Esophagus muscularis mucosa (tissue), 3 donors: Measurements from ENCODE around the gene NAA60.

Source experiments
- CTCF ChIP-seq, 3 experiments: fragments of 200-600 bp in 2 of 3; fragments of 450-650 bp in 1 of 3; sonication (generic) in 2 of 3; IDR thresholded peaks; one replicate each; pipeline ENCODE4 v1.5.1; 2017 to 2019; ENCODE audit warnings: antibody characterized with exemption in 3 of 3, mild to moderate bottlenecking in 2 of 3, moderate library complexity in 1 of 3
- POLR2A ChIP-seq: fragments of 450-650 bp; IDR thresholded peaks from one replicate; pipeline ENCODE4 v1.6.1; 2017; ENCODE audit warnings: antibody characterized with exemption, moderate library complexity, mild to moderate bottlenecking, low read depth

- TF ChIP-seq CTCF (IDR thresholded peaks at IDR 0.05) (no peak), POLR2A (no peak)
Measured at GRCh38 chr16:3536271-3536731, 92.8 kb downstream of the NAA60 start.
